Measurements from ENCODE around the gene DDX55. TPM values are rescaled to one million over a fixed set of nuclear protein-coding genes. Genes with fewer than 3 reads are reported as not detected.

The DDX55 gene
- total RNA-seq, 1 donor from 2014 or later = 16.8 TPM

- Mint-ChIP-seq H3K27me3 (ENCODE audit: low read depth) (no peaks in the 10 kb centered on the region), H3K9me3 (ENCODE audit: low read depth) (no peaks in the 10 kb centered on the region), H3K4me1 (ENCODE audit: low read depth) (no peaks in the 10 kb centered on the region), H3K36me3 (ENCODE audit: low read depth) (peaks cover 26% of the 10 kb centered on the region), H3K27ac (ENCODE audit: unreplicated experiment) (no peak overlapping the region), H3K4me3 (ENCODE audit: unreplicated experiment) (no peak overlapping the region)
- no peak for DNase-seq (ENCODE audit: low spot score)
- no peak for TF ChIP-seq CTCF (IDR thresholded peaks at IDR 0.05)
Observed at GRCh38 chr12:123648401-123648800, 46.5 kb downstream of the DDX55 start.

- H3K27me3 Mint-ChIP-seq (ENCODE audit: low read depth) = no peaks in the 10 kb centered on the region
- H3K27ac Mint-ChIP-seq (ENCODE audit: unreplicated experiment) = no peak overlapping the region
- peaks cover 22% of the 10 kb centered on the region for H3K36me3 Mint-ChIP-seq (ENCODE audit: low read depth)
- no peak for DNase-seq (ENCODE audit: low spot score)
- no peak overlapping the region for H3K4me3 Mint-ChIP-seq (ENCODE audit: unreplicated experiment)
- peaks cover 10% of the 10 kb centered on the region for H3K4me1 Mint-ChIP-seq (ENCODE audit: low read depth)
- H3K9me3 Mint-ChIP-seq (ENCODE audit: low read depth) = no peaks in the 10 kb centered on the region
- no peak for TF ChIP-seq CTCF (IDR thresholded peaks at IDR 0.05)
Observed at GRCh38 chr12:123654129-123654701, 52.3 kb downstream of the DDX55 start.

GRCh38 chr12:123655420-123655819, 53.5 kb downstream of the DDX55 start:
- Mint-ChIP-seq H3K4me1 (ENCODE audit: low read depth) (peaks cover 22% of the 10 kb centered on the region), H3K27ac (ENCODE audit: unreplicated experiment) (no peak overlapping the region), H3K4me3 (ENCODE audit: unreplicated experiment) (no peak overlapping the region), H3K36me3 (ENCODE audit: low read depth) (peaks cover 24% of the 10 kb centered on the region), H3K9me3 (ENCODE audit: low read depth) (no peaks in the 10 kb centered on the region), H3K27me3 (ENCODE audit: low read depth) (no peaks in the 10 kb centered on the region)
- no peak for DNase-seq (ENCODE audit: low spot score)
- no peak for TF ChIP-seq CTCF (IDR thresholded peaks at IDR 0.05)

- Mint-ChIP-seq H3K4me1 (ENCODE audit: low read depth) (peaks cover 27% of the 10 kb centered on the region), H3K27ac (ENCODE audit: unreplicated experiment) (peak overlapping the region; percentile 45), H3K9me3 (ENCODE audit: low read depth) (no peaks in the 10 kb centered on the region), H3K4me3 (ENCODE audit: unreplicated experiment) (no peak overlapping the region), H3K36me3 (ENCODE audit: low read depth) (peaks cover 21% of the 10 kb centered on the region), H3K27me3 (ENCODE audit: low read depth) (no peaks in the 10 kb centered on the region)
- TF ChIP-seq CTCF (IDR thresholded peaks at IDR 0.05) = no peak
- no peak for DNase-seq (ENCODE audit: low spot score)
Observed at GRCh38 chr12:123656392-123656791, 54.5 kb downstream of the DDX55 start.

- no peak for DNase-seq (ENCODE audit: low spot score)
- Mint-ChIP-seq H3K4me1 (ENCODE audit: low read depth) (peaks cover 27% of the 10 kb centered on the region), H3K4me3 (ENCODE audit: unreplicated experiment) (no peak overlapping the region), H3K9me3 (ENCODE audit: low read depth) (no peaks in the 10 kb centered on the region), H3K36me3 (ENCODE audit: low read depth) (peaks cover 17% of the 10 kb centered on the region), H3K27ac (ENCODE audit: unreplicated experiment) (peak overlapping the region; percentile 50), H3K27me3 (ENCODE audit: low read depth) (no peaks in the 10 kb centered on the region)
- no peak for TF ChIP-seq CTCF (IDR thresholded peaks at IDR 0.05)
Observed at GRCh38 chr12:123657211-123657610, 55.3 kb downstream of the DDX55 start.
